ENCODE measurements around the gene SCARB2.

DNA sequence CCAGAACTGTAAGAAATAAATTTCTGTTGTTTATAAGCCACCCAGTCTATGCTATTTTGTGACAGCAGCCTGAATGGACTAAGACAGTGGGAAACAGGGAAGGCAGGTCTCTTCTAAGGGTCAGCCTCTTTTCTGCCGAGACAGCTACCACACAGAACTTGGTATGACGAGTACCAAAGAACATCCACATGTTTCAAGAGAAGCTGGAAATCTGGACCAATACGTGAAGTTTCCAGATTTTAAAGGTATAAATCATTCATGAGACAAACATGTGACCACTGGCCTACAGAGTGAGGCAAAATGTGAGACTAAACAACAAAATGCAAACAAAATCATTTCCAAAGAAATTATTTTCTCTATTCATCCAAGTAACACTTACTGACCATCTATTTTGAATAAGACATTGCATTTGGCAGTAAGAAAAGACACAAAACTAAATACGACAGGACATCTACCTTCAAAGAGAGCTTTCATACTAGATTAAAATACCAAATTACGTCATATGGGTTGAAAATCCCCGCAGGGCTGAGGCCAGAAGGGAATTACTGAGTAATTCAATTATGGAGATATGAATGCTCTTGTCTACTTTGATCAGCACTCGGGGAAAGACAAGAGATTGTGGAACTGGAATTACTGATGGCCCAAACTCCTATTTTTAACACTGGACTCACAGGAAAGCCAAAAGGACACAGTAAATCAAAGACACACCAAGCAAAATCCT is 7.2 kb downstream of the SCARB2 start:
- TF ChIP-seq, protein P1, sequence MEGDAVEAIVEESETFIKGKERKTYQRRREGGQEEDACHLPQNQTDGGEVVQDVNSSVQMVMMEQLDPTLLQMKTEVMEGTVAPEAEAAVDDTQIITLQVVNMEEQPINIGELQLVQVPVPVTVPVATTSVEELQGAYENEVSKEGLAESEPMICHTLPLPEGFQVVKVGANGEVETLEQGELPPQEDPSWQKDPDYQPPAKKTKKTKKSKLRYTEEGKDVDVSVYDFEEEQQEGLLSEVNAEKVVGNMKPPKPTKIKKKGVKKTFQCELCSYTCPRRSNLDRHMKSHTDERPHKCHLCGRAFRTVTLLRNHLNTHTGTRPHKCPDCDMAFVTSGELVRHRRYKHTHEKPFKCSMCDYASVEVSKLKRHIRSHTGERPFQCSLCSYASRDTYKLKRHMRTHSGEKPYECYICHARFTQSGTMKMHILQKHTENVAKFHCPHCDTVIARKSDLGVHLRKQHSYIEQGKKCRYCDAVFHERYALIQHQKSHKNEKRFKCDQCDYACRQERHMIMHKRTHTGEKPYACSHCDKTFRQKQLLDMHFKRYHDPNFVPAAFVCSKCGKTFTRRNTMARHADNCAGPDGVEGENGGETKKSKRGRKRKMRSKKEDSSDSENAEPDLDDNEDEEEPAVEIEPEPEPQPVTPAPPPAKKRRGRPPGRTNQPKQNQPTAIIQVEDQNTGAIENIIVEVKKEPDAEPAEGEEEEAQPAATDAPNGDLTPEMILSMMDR (IDR thresholded peaks at IDR 0.05): no peak
- no peak for TF ChIP-seq POLR2A (IDR thresholded peaks at IDR 0.05)

Measured in heart left ventricle (tissue), 13 donors.